Uterus (tissue), 2 donors: ENCODE measurements around the gene TLR6.
"Not testable (repeated sequence)": the region's sequence is repeated elsewhere in the genome, so short reads cannot be mapped to it uniquely, and the experiment has no call there.

Experiments used
- POLR2A ChIP-seq, 2 donors: fragments of 450-650 bp; IDR thresholded peaks; one replicate each; pipeline ENCODE4 v1.6.1; 2016; ENCODE audit warnings: antibody characterized with exemption in 2 of 2, mild to moderate bottlenecking in 1 of 2, moderate library complexity in 1 of 2
- TF ChIP-seq, protein P1 (sequence below), 4 experiments: fragments of 200-600 bp in 2 of 4; fragments of 450-650 bp in 2 of 4; sonication (generic) in 2 of 4; IDR thresholded peaks; one replicate each; pipeline ENCODE4 v1.5.1; 2016 to 2019; ENCODE audit warnings: antibody characterized with exemption in 4 of 4, mild to moderate bottlenecking in 2 of 4, moderate library complexity in 1 of 4

DNA sequence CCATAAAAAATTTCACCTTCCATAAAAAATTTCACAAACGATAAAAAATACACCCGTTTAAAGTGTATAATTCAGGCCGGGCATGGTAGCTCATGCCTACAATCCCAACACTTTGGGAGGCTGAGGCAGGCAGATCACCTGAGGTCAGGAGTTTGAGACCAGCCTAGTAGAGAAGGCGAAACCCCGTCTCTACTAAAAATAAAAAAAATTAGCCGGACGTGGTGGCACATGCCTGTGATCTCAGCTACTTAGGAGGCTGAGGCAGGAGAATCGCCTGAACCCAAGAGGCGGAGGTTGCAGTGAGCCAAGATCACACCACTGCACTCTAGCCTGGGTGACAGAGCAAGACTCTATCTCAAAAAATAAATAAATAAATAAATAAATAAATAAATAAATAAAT is 50.4 kb downstream of the TLR6 start:
- TF ChIP-seq, protein P1, sequence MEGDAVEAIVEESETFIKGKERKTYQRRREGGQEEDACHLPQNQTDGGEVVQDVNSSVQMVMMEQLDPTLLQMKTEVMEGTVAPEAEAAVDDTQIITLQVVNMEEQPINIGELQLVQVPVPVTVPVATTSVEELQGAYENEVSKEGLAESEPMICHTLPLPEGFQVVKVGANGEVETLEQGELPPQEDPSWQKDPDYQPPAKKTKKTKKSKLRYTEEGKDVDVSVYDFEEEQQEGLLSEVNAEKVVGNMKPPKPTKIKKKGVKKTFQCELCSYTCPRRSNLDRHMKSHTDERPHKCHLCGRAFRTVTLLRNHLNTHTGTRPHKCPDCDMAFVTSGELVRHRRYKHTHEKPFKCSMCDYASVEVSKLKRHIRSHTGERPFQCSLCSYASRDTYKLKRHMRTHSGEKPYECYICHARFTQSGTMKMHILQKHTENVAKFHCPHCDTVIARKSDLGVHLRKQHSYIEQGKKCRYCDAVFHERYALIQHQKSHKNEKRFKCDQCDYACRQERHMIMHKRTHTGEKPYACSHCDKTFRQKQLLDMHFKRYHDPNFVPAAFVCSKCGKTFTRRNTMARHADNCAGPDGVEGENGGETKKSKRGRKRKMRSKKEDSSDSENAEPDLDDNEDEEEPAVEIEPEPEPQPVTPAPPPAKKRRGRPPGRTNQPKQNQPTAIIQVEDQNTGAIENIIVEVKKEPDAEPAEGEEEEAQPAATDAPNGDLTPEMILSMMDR (IDR thresholded peaks at IDR 0.05), result not testable (repeated sequence)
- not testable (repeated sequence) for TF ChIP-seq POLR2A (IDR thresholded peaks at IDR 0.05)
